K562 (cell line): Measurements from ENCODE around the gene KRTAP3-3. TPM values are rescaled to one million over a fixed set of nuclear protein-coding genes. Genes with fewer than 3 reads are reported as not detected.

ENCODE experiments used
- ATAC-seq: fragments of 200-7000 bp; cut with Tn5 transposase; 3 replicates; pipeline ENCODE4 v1.9.1; 2020; ENCODE audit warnings: moderate library complexity
- BruUV-seq: library from RNA; stranded (reverse); fragments of 400-500 nt; replicated peaks from 2 replicates; lab custom pipeline; 2021; lab: Mats Ljungman, UMichigan
- CTCF ChIA-PET: fragments of 300-600 bp; formaldehyde crosslinking; extraction: SDS; loops from one replicate; lab custom pipeline; 2021; ENCODE audit warnings: low intra/inter-chr PET ratio; lab: Yijun Ruan, JAX
- POLR2A ChIA-PET: fragments of 300-600, 350-650 bp; sonication (Branson Sonifier 250); formaldehyde crosslinking; extraction: SDS; loops from one replicate; lab custom pipeline; 2021; ENCODE audit warnings: antibody characterized with exemption, inconsistent platforms; lab: Yijun Ruan, JAX
- DNase-seq, 4 experiments: peaks; one replicate each; pipeline versions ENCODE4 v3.0.0 to v3.0.0-alpha.2; 2011 to 2018; ENCODE audit warnings: low spot score in 3 of 4, mixed read lengths in 3 of 4; ENCODE audit errors: extremely low read depth in 1 of 4
- FAIRE-seq: peaks from 2 replicates; lab custom pipeline; 2011; peaks lifted over from hg19 to GRCh38; lab: Jason Lieb, UNC
- H2AFZ ChIP-seq: 2 replicates; pipeline ENCODE4 v1.6.0; 2011; ENCODE audit warnings: low read depth, low read length, control low read depth, inconsistent platforms
- H3K27ac ChIP-seq: fragments of 200-600 bp; 3 replicates; pipeline ENCODE4 v1.8.0; 2011; ENCODE audit warnings: low read depth, mild to moderate bottlenecking, control low read depth, inconsistent platforms, low read length, moderate library complexity, mixed read lengths; ENCODE audit errors: extremely low read depth
- H3K27me3 ChIP-seq, 2 experiments: fragments of 300-600 bp in 1 of 2; 2 replicates in 1 of 2; 3 replicates in 1 of 2; pipeline versions ENCODE4 v1.6.0 to v1.8.0; 2011; ENCODE audit warnings: inconsistent platforms in 2 of 2, low read length in 2 of 2, mild to moderate bottlenecking in 1 of 2, mixed read lengths in 1 of 2, moderate library complexity in 1 of 2; ENCODE audit not compliant: control insufficient read depth in 2 of 2, insufficient read depth in 2 of 2
- H3K36me3 ChIP-seq: fragments of 300-600 bp; 3 replicates; pipeline ENCODE4 v1.8.0; 2011; ENCODE audit warnings: mild to moderate bottlenecking, low read length, inconsistent platforms; ENCODE audit not compliant: control insufficient read depth, insufficient read depth
- H3K4me1 ChIP-seq, 2 experiments: fragments of 200-600 bp in 1 of 2; replicated peaks in 1 of 2; 2 replicates in 1 of 2; 3 replicates in 1 of 2; pipeline versions ENCODE4 v1.5.1 to v1.8.0; 2011; ENCODE audit warnings: inconsistent platforms in 2 of 2, low read length in 2 of 2, mild to moderate bottlenecking in 1 of 2, mixed read lengths in 1 of 2, moderate library complexity in 1 of 2; ENCODE audit not compliant: control insufficient read depth in 2 of 2, insufficient read depth in 2 of 2
- H3K4me2 ChIP-seq: 2 replicates; pipeline ENCODE4 v1.6.1; 2011; ENCODE audit warnings: low read length, control low read depth, inconsistent platforms, mixed read lengths; ENCODE audit not compliant: insufficient read depth
- H3K4me3 ChIP-seq: fragments of 200-600 bp; sonication (generic), shearing (Covaris generic); 2 replicates; pipeline ENCODE4 v1.5.1; 2016; ENCODE audit warnings: control low read depth, inconsistent platforms
- H3K79me2 ChIP-seq: fragments of 200-600 bp; 3 replicates; pipeline ENCODE4 v1.8.0; 2011; ENCODE audit warnings: low read length, inconsistent platforms; ENCODE audit not compliant: control insufficient read depth, insufficient read depth
- H3K9ac ChIP-seq, 2 experiments: 2 replicates each; pipeline versions ENCODE4 v1.6.0 to v1.6.1; 2011; ENCODE audit warnings: low read depth in 2 of 2, low read length in 2 of 2, control low read depth in 1 of 2, inconsistent platforms in 1 of 2, mild to moderate bottlenecking in 1 of 2, mixed read lengths in 1 of 2; ENCODE audit not compliant: insufficient read depth in 1 of 2
- H3K9me1 ChIP-seq: one replicate; pipeline ENCODE4 v1.6.0; 2011; ENCODE audit warnings: inconsistent platforms, mild to moderate bottlenecking, low read length, moderate library complexity; ENCODE audit not compliant: control insufficient read depth, insufficient read depth
- H3K9me3 ChIP-seq: replicated peaks from 2 replicates; pipeline ENCODE4 v1.5.1; 2011; ENCODE audit warnings: low read depth, low read length, inconsistent platforms; ENCODE audit not compliant: control insufficient read depth, insufficient read depth
- H4K20me1 ChIP-seq: replicated peaks from 2 replicates; pipeline ENCODE4 v1.6.1; 2011; ENCODE audit warnings: low read length, inconsistent platforms, mixed read lengths; ENCODE audit not compliant: control insufficient read depth, insufficient read depth
- ELF2 ChIP-seq: fragments of 250-450 bp; sonication (Bioruptor Pico); IDR thresholded peaks from 2 replicates; pipeline ENCODE4 v1.5.0; 2021; ENCODE audit warnings: mild to moderate bottlenecking
- NR2F6 ChIP-seq: fragments of 450-650 bp; formaldehyde crosslinking; IDR thresholded peaks from 2 replicates; pipeline ENCODE4 v1.4.0; 2020; ENCODE audit warnings: mild to moderate bottlenecking
- NRF1 ChIP-seq, 2 experiments: fragments of 450-650 bp; IDR thresholded peaks in 1 of 2; conservative IDR thresholded peaks in 1 of 2; 2 replicates each; pipeline ENCODE4 v1.6.1; 2014; ENCODE audit warnings: mild to moderate bottlenecking in 2 of 2
- ZNF3 ChIP-seq: fragments of 250-450 bp; sonication (Bioruptor Pico); IDR thresholded peaks from 2 replicates; pipeline ENCODE4 v1.5.0; 2021; ENCODE audit warnings: mild to moderate bottlenecking, moderate library complexity
- ZNF76 ChIP-seq: fragments of 250-450 bp; sonication (Bioruptor Pico); IDR thresholded peaks from 2 replicates; pipeline ENCODE4 v1.4.0; 2020; ENCODE audit warnings: mild to moderate bottlenecking, moderate library complexity, borderline replicate concordance
- WGBS: fragments of 100-300 bp; shearing (Covaris generic); methylation state at CpG from one replicate; pipeline ENCODE4 v1.1.6; 2016; ENCODE audit warnings: low coverage, mixed read lengths; ENCODE audit not compliant: insufficient coverage; ENCODE audit errors: missing lambda C conversion rate; 5-methylcytosine and 5-hydroxymethylcytosine counted together
- in situ Hi-C: fragments of 300-500 bp; cut with MboI; formaldehyde crosslinking; loops from 4 replicates; pipeline ENCODE4 v1.15.0; 2018; ENCODE audit warnings: inconsistent platforms, mixed read lengths
- intact Hi-C: fragments of 100-400 bp; cut with micrococcal nuclease; formaldehyde crosslinking; loops from 2 replicates; pipeline ENCODE4 v1.14.2; 2022
- polyA plus RNA-seq, 8 experiments: library from polyadenylated mRNA; depleted of rRNA in 4 of 8; stranded (reverse) in 5 of 8; unstranded in 3 of 8; fragments of >200 nt; fragmentation: Nextera tagmentation in 2 of 8; fragmentation: Illumina TruSeq in 1 of 8; extraction: Ambion mirVana in 2 of 8; extraction: Trizol in 1 of 8; gene quantifications; 2 replicates each; pipeline versions ENCODE4 v1.2.1 to v1.2.3, GENCODE V29; 2011 to 2014; ENCODE audit warnings: inconsistent platforms in 1 of 8, missing spikeins in 1 of 8
- total RNA-seq, 7 experiments: library from RNA; depleted of rRNA in 6 of 7; stranded (reverse); fragments of >200 nt in 6 of 7; fragmentation: Illumina TruSeq in 2 of 7; extraction: Trizol in 2 of 7; gene quantifications; 2 replicates each; pipeline versions ENCODE4 v1.2.1 to v1.2.3, GENCODE V29; 2011 to 2021; ENCODE audit warnings: low replicate concordance in 1 of 7
- TF ChIP-seq, protein P1 (sequence below): fragments of 450-650 bp; formaldehyde crosslinking; IDR thresholded peaks from 2 replicates; pipeline ENCODE4 v1.4.0; 2022; ENCODE audit warnings: missing genetic modification characterization

KRTAP3-3 gene
- total and polyA plus RNA-seq, 9 of the 15 experiments (the other 6 are each of a cell fraction or from before 2014, with no cell fraction given) = not detected

DNA sequence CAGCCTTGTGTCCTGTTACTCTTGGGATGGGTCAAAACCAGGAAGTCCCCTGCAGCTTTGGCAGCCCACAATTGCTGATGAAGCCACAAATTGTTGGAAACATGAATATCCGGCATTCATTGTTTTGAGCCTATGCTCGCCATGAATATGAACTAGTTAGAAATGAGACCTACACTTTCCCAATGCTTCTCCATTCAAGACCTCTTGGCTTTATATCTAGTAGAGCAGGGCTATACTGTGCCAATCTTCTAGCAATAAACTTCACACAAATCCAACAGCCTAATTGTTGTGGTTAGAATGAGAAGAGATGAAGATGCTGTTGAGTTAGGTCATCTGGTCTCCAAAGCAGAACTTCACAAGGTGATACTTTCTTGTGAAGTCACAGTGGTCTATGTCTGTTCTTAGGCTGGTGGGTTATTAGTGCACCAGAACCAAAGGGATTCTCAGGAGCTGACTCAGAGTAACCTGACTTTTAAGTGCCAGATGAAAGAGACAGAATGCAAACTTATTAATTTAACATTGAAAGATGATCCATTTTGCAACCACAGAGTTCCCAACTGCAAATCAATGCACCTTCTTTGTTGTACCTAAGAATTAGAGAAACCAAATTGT is 42.8 kb downstream of the KRTAP3-3 start:
- no peaks in the 10 kb centered on the region for H3K9me1 ChIP-seq
- FAIRE-seq = no peak
- no TSS peak for BruUV-seq
- H3K4me1 ChIP-seq = no peaks in the 10 kb centered on the region
- TF ChIP-seq NR2F6 (CRISPR knock-in tag) (no peak), NRF1 (conservative IDR thresholded peaks at IDR 0.05 in 1 of 2, IDR thresholded peaks at IDR 0.05 in 1 of 2) (no peak), ZNF76 (CRISPR knock-in tag) (no peak), ELF2 (no peak), ZNF3 (CRISPR knock-in tag) (no peak)
- TF ChIP-seq, protein P1, sequence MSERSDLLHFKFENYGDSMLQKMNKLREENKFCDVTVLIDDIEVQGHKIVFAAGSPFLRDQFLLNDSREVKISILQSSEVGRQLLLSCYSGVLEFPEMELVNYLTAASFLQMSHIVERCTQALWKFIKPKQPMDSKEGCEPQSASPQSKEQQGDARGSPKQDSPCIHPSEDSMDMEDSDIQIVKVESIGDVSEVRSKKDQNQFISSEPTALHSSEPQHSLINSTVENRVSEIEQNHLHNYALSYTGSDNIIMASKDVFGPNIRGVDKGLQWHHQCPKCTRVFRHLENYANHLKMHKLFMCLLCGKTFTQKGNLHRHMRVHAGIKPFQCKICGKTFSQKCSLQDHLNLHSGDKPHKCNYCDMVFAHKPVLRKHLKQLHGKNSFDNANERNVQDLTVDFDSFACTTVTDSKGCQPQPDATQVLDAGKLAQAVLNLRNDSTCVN = no peak
- TF ChIP-seq, all 486 proteins: peak for 0
- H2AFZ ChIP-seq = no peak overlapping the region
- in situ Hi-C loops (no loop called here), intact Hi-C loops (no loop called here)
- H3K36me3 ChIP-seq = no peaks in the 10 kb centered on the region
- no peaks in the 10 kb centered on the region for H3K9me3 ChIP-seq
- WGBS = 3% methylated on average over 2 of the region's 2 CpGs
- POLR2A ChIA-PET = no interaction called here
- no peak overlapping the region for H3K4me3 ChIP-seq
- DNase-seq = no peak
- no peaks in the 10 kb centered on the region for H4K20me1 ChIP-seq
- H3K9ac ChIP-seq = no peak overlapping the region
- H3K27me3 ChIP-seq = peaks cover 2 to 11% of the 10 kb centered on the region in 2 experiments; a peak in 4 of 5 replicates
- CTCF ChIA-PET = no interaction called here
- no peak overlapping the region for H3K4me2 ChIP-seq
- ATAC-seq = no peak
- H3K27ac ChIP-seq = no peak overlapping the region
- H3K79me2 ChIP-seq = no peaks in the 10 kb centered on the region
